ENCODE results near the gene DFFB.
"Not testable (repeated sequence)": the region's sequence is repeated elsewhere in the genome, so short reads cannot be mapped to it uniquely, and the experiment has no call there.

Gene DFFB

GRCh38 chr1:3910857-3911845 lies 53.9 kb downstream of the DFFB start:
- DNase-seq: no peak

GRCh38 chr1:3911981-3912808 lies 54.9 kb downstream of the DFFB start:
- DNase-seq: no peak

GRCh38 chr1:3912809-3913685 lies 55.8 kb downstream of the DFFB start:
- DNase-seq: no peak

GRCh38 chr1:3914331-3914851 lies 57.1 kb downstream of the DFFB start:
- no peak for DNase-seq

- DNase-seq: no peak
Observed at GRCh38 chr1:3914911-3915310, 57.6 kb downstream of the DFFB start.

- DNase-seq: no peak
Observed at GRCh38 chr1:3915551-3916121, 58.4 kb downstream of the DFFB start.

- no peak for DNase-seq
Observed at GRCh38 chr1:3917761-3918160, 60.5 kb downstream of the DFFB start.

- DNase-seq: not testable (repeated sequence)
Observed at GRCh38 chr1:3918359-3918758, 61.1 kb downstream of the DFFB start.

- DNase-seq: no peak
Observed at GRCh38 chr1:3918966-3919611, 61.8 kb downstream of the DFFB start.

GRCh38 chr1:3919706-3920105 lies 62.4 kb downstream of the DFFB start:
- no peak for DNase-seq

- DNase-seq: no peak
Observed at GRCh38 chr1:3921765-3922164, 64.5 kb downstream of the DFFB start.

GRCh38 chr1:3922201-3922725 lies 65.0 kb downstream of the DFFB start:
- no peak for DNase-seq

- no peak for DNase-seq
Observed at GRCh38 chr1:3922851-3923250, 65.6 kb downstream of the DFFB start.

GRCh38 chr1:3923378-3924185 lies 66.3 kb downstream of the DFFB start:
- DNase-seq: no peak

GRCh38 chr1:3924186-3924824 lies 67.0 kb downstream of the DFFB start:
- no peak for DNase-seq

- DNase-seq: no peak
Observed at GRCh38 chr1:3924825-3925220, 67.5 kb downstream of the DFFB start.

GRCh38 chr1:3925256-3925655 lies 68.0 kb downstream of the DFFB start:
- DNase-seq: no peak

GRCh38 chr1:3925762-3926161 lies 68.5 kb downstream of the DFFB start:
- no peak for DNase-seq

- no peak for DNase-seq
Observed at GRCh38 chr1:3926956-3927355, 69.7 kb downstream of the DFFB start.

GRCh38 chr1:3928586-3928985 lies 71.3 kb downstream of the DFFB start:
- no peak for DNase-seq

All from bone marrow (tissue), 2 donors.